Activated T-cell treated with anti-CD3 and anti-CD28 coated beads, Interleukin-2, amount 50 U/mL, for 72 hours (primary cell): ENCODE results near the gene ESYT2. TPM values are rescaled to one million over a fixed set of nuclear protein-coding genes. Genes with fewer than 3 reads are reported as not detected.
A peak's percentile ranks its signal among the peaks of the same experiment; 100 is the strongest.

ENCODE experiments used
- ATAC-seq, 2 donors: fragments of 150-1000 bp; cut with Tn5 transposase; replicated peaks in 1 of 2; 2 replicates each; pipeline ENCODE4 v1.10.0; 2021; ENCODE audit warnings: moderate library complexity in 2 of 2, mild to moderate bottlenecking in 1 of 2
- DNase-seq, 2 donors: peaks; one replicate each; pipeline ENCODE4 v3.0.0; 2021 to 2022; ENCODE audit warnings: mixed read lengths in 1 of 2
- H3K27ac Mint-ChIP-seq: one replicate; pipeline ENCODE4 v1.8.0; 2022; ENCODE audit warnings: mild to moderate bottlenecking, moderate library complexity, mixed read lengths
- H3K27me3 Mint-ChIP-seq: one replicate; pipeline ENCODE4 v1.8.0; 2022; ENCODE audit warnings: low read depth, mixed read lengths
- H3K36me3 Mint-ChIP-seq, 2 donors: one replicate each; pipeline ENCODE4 v1.8.0; 2022; ENCODE audit warnings: mixed read lengths in 2 of 2, mild to moderate bottlenecking in 1 of 2; ENCODE audit not compliant: insufficient read depth in 2 of 2
- H3K4me1 Mint-ChIP-seq: one replicate; pipeline ENCODE4 v1.8.0; 2022; ENCODE audit warnings: low read depth, mixed read lengths
- H3K4me3 Mint-ChIP-seq, 2 donors: one replicate each; pipeline ENCODE4 v1.8.0; 2022; ENCODE audit warnings: mild to moderate bottlenecking in 2 of 2, mixed read lengths in 2 of 2, moderate library complexity in 2 of 2
- H3K9me3 Mint-ChIP-seq, 2 donors: one replicate each; pipeline ENCODE4 v1.8.0; 2022; ENCODE audit warnings: mixed read lengths in 2 of 2
- total RNA-seq, 2 donors: library from RNA; stranded (reverse); gene quantifications; one replicate each; pipeline ENCODE4 v1.2.3, GENCODE V29; 2022

Gene ESYT2
- total RNA-seq, 2 donors from 2014 or later = 68.6 to 68.8 TPM

DNA sequence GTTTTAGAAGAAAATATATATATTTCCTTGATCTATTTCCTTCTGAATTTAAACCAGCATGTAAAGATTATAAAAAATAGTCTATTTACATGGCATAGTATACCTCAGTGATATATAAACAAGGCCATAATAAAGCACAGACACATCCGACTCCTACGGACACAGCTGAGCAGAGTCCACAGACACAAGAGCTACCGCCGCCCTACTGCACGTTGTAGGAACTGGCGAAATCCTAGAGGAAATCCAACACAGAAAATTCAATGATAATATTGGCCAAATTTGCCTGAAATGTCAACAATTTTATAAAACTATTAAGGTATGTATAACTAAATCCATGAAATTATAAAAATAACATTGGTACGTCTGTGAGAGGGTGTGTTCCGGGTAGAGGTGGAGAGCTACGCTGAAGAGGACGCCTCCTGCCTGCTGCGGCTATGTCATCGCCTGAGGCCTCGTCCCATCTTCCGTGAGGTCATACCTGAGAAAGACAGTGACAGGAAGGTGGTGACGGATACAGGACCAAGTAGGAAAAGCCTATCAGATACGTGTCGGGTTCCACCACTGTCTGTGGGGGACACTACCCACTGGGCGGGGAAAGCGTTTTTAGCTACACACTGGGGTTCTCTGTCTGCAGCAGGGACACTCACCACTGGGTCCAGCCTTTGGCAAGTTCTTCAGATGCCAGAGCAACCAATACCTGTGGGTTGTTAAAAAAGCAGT lies 95.4 kb downstream of the ESYT2 start:
- H3K4me1 Mint-ChIP-seq = peaks cover 5% of the 10 kb centered on the region
- H3K4me3 Mint-ChIP-seq = no peak overlapping the region
- no peak overlapping the region for H3K27ac Mint-ChIP-seq
- DNase-seq = no peak
- H3K27me3 Mint-ChIP-seq = no peaks in the 10 kb centered on the region
- peaks cover 6 to 19% of the 10 kb centered on the region in 2 donors for H3K36me3 Mint-ChIP-seq
- no peaks in the 10 kb centered on the region for H3K9me3 Mint-ChIP-seq
- no peak for ATAC-seq

DNA sequence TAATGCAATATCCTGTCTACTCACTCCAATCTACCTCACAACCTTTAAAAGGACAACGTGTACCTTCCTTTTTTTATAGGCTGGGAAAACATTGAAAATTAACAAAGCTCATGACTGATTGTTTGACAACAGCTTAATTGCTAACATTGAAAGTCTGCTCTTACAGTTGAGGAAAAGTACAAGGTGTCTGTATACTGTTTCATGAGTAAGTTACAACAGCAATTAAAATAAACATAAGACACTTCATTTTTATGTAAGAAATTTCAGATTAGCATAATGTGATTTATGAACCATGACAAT lies 96.1 kb downstream of the ESYT2 start:
- Mint-ChIP-seq H3K36me3 (peaks cover 6 to 19% of the 10 kb centered on the region in 2 donors), H3K9me3 (no peaks in the 10 kb centered on the region), H3K4me1 (peaks cover 5% of the 10 kb centered on the region), H3K27me3 (no peaks in the 10 kb centered on the region), H3K4me3 (no peak overlapping the region), H3K27ac (no peak overlapping the region)
- DNase-seq (no peak), ATAC-seq (no peak)

DNA sequence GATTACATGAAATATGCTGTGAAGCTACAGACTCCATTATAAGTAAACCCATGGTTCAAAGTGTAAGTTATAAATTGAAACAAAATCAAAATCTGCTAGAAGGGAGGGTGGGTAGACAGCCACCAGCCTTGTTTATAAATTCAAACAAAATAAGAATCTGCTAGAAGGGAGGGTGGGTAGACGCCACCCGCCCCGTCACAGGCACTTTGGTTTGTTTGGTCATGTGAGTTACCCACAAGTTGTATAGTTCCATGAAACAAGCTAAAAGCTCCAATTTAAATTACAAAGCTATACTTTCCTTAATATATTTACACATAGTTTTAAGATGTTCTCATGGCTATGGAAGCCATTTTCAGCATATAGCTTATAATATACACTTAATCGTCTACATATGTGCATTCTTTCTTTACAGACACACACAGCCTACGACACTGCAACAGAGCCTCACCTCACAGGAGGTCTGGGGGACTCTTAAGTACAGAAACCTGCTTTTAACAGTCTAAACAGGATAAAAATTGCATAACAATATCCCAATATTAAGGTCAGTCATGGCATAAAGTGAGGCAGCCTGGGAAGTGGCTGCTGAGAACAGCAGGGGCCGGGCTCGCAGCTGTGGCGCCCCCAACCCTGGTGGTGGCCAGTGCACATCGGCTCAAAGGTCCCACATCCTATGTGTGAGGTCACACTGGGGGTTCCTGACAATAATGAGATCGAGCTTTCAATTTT lies 96.7 kb downstream of the ESYT2 start:
- H3K9me3 Mint-ChIP-seq = no peaks in the 10 kb centered on the region
- DNase-seq (no peak), ATAC-seq (no peak)
- no peak overlapping the region for H3K27ac Mint-ChIP-seq
- peaks cover 6 to 19% of the 10 kb centered on the region in 2 donors for H3K36me3 Mint-ChIP-seq
- H3K4me3 Mint-ChIP-seq = no peak overlapping the region
- no peaks in the 10 kb centered on the region for H3K27me3 Mint-ChIP-seq
- peaks cover 5% of the 10 kb centered on the region for H3K4me1 Mint-ChIP-seq

DNA sequence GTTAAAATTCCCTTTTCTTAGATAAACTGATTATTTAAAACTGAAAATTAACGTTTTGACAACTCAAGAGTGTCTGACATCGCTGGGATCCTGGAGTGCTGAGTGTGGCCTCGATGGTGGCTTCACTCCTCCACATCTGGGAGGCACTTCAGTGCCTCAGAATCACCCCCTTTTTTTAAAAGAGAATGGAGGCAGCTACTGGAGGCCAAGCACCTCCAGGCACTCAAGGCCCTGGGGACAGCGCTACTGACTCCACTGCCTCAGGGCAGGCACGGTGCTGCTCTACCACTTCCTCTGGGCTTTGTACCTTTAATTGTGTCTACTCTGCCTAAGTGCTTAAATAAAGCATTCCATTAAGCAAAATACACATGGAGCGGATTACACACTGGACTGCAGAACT lies 97.5 kb downstream of the ESYT2 start:
- no peak for DNase-seq
- Mint-ChIP-seq H3K36me3 (peaks cover 6 to 19% of the 10 kb centered on the region in 2 donors), H3K9me3 (no peaks in the 10 kb centered on the region), H3K4me1 (peaks cover 5% of the 10 kb centered on the region), H3K4me3 (no peak overlapping the region), H3K27ac (no peak overlapping the region), H3K27me3 (no peaks in the 10 kb centered on the region)
- ATAC-seq = no peak

DNA sequence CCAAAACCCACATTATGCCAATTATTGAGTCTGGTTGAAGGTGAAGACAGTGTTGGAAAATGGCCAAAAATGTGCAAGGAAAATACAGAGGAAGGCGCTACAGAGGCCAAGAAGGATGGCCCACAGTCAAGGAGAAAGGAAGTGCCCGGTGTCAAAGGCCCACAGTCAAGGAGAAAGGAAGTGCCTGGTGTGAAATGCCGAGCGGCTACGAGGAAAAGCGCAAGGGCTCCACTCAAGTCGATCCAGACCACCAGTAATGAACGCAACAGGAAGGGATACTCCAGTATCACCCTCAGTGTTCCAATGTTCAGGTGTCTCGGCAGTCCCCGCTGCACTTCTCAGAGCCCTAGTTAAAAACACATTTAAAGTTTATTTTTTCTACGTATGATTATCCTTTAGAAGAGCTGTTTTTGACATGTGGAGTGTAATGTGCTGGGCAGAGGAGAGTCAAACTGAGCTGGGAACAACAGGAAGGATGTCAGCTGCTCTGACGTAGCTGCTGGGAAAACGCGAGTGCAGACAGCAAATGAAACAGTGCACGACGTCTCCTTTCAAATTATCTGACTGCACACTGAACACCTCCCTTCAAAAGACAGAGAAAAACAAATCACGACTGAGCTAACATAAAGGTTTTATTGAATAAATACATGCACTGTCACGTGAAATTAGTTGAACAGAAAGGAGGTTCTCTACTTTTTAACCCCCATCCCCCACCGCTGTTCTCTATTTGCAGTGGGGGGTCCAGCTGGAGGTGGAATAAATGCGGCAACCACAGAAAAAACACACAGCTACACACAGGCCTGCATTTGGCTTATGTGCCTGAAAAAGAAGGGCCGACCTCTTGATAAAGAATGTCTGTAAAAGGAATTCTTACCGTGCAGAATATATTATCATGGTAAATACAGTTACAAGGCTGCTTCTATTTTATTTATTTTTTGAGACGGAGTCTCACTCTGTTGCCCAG lies 98.6 kb downstream of the ESYT2 start:
- ATAC-seq (no peak), DNase-seq (no peak)
- Mint-ChIP-seq H3K4me3 (no peak overlapping the region), H3K9me3 (no peaks in the 10 kb centered on the region), H3K36me3 (peaks cover 6 to 17% of the 10 kb centered on the region in 2 donors), H3K27ac (peak overlapping the region; percentile 25), H3K4me1 (peaks cover 5% of the 10 kb centered on the region), H3K27me3 (no peaks in the 10 kb centered on the region)

DNA sequence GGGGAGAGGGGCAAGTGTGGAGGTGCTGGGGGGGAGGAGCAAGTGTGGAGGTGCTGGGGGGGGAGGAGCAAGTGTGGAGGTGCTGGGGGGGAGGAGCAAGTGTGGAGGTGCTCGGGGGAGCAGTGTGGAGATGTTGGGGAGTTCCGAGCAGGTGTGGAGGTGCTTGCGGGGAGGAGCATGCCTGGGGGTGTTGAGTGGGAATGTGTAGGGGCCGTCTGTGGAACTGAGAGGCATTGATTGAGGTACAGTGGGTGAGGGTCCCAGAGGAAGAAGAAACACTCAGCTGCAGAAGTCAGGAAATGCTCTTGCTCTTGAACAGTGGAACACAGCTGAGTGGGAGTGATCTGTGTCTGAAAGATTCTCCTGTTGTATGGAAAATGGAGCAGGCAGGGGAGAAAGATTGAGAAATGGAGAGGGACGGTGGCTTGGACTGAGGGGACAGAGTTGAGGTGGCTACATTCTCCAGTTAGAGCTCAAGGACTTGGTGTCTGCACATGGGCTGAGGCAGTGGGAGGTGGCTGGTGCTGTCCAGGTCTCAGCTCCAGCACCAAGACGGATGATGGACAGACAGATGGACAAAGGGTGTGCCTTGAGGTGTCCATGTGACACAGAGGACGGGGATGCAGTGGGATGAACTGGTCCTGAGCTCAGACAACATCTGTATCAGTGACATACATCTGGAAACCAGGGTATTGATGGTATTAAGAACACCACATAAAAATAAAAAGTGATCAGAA lies 99.5 kb downstream of the ESYT2 start:
- H3K9me3 Mint-ChIP-seq = no peaks in the 10 kb centered on the region
- ATAC-seq (no peak), DNase-seq (no peak)
- no peaks in the 10 kb centered on the region for H3K27me3 Mint-ChIP-seq
- H3K27ac Mint-ChIP-seq = peak overlapping the region; percentile 41
- peaks cover 6 to 13% of the 10 kb centered on the region in 2 donors for H3K36me3 Mint-ChIP-seq
- H3K4me1 Mint-ChIP-seq = peaks cover 5% of the 10 kb centered on the region
- no peak overlapping the region for H3K4me3 Mint-ChIP-seq

DNA sequence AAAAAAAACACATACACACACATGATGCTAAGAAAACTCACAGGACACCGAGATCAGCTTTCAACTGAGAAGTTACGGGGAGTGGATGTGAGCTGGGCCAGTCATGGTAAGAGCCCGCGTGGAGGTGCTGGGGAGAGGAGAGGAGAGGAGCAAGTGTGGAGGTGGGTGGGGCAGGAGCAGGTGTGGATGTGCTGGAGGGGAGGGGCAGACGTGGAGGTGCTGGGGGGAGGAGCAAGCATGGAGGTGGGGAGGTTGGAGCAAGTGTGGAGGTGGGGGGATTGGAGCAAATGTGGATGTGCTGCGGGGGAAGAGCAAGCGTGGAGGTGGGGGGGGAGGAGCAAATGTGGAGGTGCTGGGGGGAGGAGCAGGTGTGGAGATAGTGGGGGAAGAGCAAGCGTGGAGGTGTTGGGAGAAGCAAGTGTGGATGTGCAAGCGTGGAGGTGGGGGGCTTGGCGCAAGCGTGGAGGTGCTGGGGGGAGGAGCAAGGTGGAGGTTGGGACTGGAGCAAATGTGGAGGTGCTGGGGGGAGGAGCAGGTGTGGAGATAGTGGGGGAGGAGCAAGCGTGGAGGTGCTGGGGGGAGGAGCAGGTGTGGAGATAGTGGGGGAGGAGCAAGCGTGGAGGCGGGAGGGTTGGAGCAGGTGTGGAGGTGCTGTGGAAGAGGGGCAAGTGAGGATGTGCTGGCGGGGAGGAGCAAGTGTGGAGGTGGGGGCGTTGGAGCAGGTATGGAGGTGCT lies 100.2 kb downstream of the ESYT2 start:
- DNase-seq = no peak
- H3K9me3 Mint-ChIP-seq = no peaks in the 10 kb centered on the region
- H3K27me3 Mint-ChIP-seq = no peaks in the 10 kb centered on the region
- no peak overlapping the region for H3K4me3 Mint-ChIP-seq
- no peak for ATAC-seq
- no peak overlapping the region for H3K27ac Mint-ChIP-seq
- peaks cover 5 to 11% of the 10 kb centered on the region in 2 donors for H3K36me3 Mint-ChIP-seq
- peaks cover 5% of the 10 kb centered on the region for H3K4me1 Mint-ChIP-seq

DNA sequence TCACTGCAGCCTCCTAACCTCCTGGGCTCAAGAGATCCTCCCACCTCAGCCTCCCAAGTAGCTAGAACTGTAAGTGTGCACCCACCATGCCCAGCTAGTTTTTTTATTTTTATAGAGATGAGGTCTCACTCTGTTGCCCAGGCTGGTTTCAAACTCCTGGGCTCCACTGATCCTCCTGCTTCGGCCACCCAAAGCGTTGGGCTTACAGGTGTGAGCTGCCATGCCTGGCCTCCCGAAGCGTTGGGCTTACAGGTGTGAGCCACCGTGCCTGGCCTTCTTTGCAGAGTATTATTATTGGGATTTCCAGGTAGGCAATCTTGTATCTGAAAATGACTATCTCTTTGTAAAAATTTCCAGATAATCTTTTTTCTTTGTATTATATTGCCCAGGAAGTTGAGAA lies 101.6 kb downstream of the ESYT2 start:
- DNase-seq (no peak), ATAC-seq (no peak)
- Mint-ChIP-seq H3K27me3 (no peaks in the 10 kb centered on the region), H3K4me1 (peaks cover 5% of the 10 kb centered on the region), H3K9me3 (no peaks in the 10 kb centered on the region), H3K36me3 (peaks cover 5 to 10% of the 10 kb centered on the region in 2 donors), H3K27ac (no peak overlapping the region), H3K4me3 (no peak overlapping the region)

DNA sequence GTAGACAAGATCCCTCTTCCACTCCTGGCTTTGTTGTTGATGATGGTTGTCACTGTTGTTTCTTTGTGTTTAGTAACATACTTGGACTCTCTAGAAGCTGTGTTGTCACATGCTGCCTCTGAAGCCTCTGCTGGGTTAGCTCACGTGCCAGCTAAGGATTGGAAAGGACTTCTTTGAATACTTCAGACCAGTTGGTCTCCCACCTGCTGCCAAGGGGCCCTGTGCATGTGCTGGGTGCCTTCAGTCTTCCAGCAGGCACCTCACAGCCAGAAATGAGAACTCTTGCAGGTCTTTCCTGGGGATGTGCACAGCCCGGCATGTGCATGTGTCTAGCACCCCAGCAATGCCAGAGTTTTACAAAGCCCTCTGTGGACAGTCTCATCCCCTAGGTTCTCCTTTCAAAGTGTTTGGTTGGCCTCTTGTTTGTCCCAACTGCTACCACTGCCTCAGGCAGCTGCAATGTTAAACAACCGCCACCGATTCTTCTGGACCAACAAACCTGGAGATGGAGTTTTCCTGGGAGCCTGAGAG lies 103.0 kb downstream of the ESYT2 start:
- Mint-ChIP-seq H3K27ac (no peak overlapping the region), H3K27me3 (no peaks in the 10 kb centered on the region), H3K4me3 (no peak overlapping the region), H3K9me3 (no peaks in the 10 kb centered on the region), H3K4me1 (peaks cover 5% of the 10 kb centered on the region), H3K36me3 (peaks cover 5 to 10% of the 10 kb centered on the region in 2 donors)
- DNase-seq (no peak), ATAC-seq (no peak)

DNA sequence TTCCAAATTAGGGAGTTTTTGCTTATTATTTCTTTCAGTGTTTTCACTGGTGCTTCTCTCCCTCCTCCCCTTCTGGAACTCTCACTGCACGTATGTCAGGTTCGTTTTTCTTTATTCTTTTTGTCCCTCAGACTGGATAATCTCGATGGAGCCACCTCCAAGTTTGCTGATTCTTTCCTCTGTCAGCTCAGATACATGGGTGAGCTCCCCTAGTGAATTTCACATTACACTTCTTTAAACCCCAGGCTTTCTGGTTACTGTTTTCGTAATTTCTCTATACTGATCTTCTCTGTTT lies 103.9 kb downstream of the ESYT2 start:
- ATAC-seq = no peak
- H3K27ac Mint-ChIP-seq = no peak overlapping the region
- H3K9me3 Mint-ChIP-seq = no peaks in the 10 kb centered on the region
- no peak overlapping the region for H3K4me3 Mint-ChIP-seq
- H3K4me1 Mint-ChIP-seq = peaks cover 5% of the 10 kb centered on the region
- DNase-seq = no peak
- peaks cover 5 to 8% of the 10 kb centered on the region in 2 donors for H3K36me3 Mint-ChIP-seq
- H3K27me3 Mint-ChIP-seq = no peaks in the 10 kb centered on the region

DNA sequence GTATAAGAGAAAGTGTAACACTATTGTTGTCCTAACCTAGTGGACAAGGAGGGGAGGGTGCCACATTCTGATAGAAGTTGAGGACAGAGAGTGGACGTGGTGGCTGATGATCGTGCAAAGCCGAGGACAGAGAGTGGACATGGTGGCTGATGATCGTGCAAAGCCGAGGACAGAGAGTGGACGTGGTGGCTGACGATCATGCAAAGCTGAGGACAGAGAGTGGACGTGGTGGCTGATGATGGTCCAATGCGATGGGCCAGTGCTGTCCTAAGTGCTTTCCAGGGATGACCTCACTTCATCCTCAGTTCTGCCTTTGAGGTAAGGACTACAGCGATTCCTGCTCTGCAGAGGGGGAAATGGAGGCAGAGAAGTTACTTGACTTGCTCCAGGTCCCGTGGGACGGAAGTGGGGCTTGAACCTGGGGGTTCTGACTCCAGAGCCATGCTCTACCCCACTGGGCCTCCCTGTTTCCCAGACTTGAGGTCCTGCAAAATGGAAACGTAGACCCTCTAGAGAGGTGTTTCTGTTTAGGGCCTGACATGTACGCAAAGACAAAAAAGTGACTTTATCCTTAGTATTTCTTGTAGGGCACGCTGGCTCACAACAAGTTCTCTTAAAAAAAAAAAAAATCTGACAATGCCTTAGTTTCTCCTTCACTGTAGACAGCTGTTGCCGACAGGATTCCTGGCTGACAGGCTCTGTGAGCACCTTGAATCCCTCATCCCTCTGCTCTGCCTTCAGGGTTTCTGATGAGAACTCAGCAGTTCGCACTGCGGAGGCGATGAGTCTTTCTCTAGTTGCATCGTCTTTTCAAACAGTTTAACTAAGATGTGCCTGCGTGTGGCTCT lies 104.4 kb downstream of the ESYT2 start:
- ATAC-seq (no peak), DNase-seq (no peak)
- Mint-ChIP-seq H3K9me3 (no peaks in the 10 kb centered on the region), H3K36me3 (peaks cover 2% of the 10 kb centered on the region in 2 donors), H3K4me3 (no peak overlapping the region), H3K4me1 (peaks cover 2% of the 10 kb centered on the region), H3K27ac (no peak overlapping the region), H3K27me3 (no peaks in the 10 kb centered on the region)
